ENCODE measurements around the gene APLP2.
"Not testable (repeated sequence)": the region's sequence is repeated elsewhere in the genome, so short reads cannot be mapped to it uniquely, and the experiment has no call there.

The APLP2 gene

GRCh38 chr11:130088919-130089673, 19.4 kb downstream of the APLP2 start:
- TF ChIP-seq CTCF (IDR thresholded peaks at IDR 0.05; ENCODE audit: insufficient read depth, missing control alignments), result no peak
- FAIRE-seq, result no peak
- no peak for DNase-seq (ENCODE audit: insufficient read length, low spot score)

GRCh38 chr11:130089674-130090073, 20.0 kb downstream of the APLP2 start:
- no peak for TF ChIP-seq CTCF (IDR thresholded peaks at IDR 0.05; ENCODE audit: insufficient read depth, missing control alignments)
- FAIRE-seq, result no peak
- no peak for DNase-seq (ENCODE audit: insufficient read length, low spot score)

- not testable (repeated sequence) for DNase-seq (ENCODE audit: insufficient read length, low spot score); FAIRE-seq
Measured at GRCh38 chr11:130090517-130090916, 20.8 kb downstream of the APLP2 start.

- DNase-seq (ENCODE audit: insufficient read length, low spot score); FAIRE-seq: not testable (repeated sequence)
Measured at GRCh38 chr11:130091169-130091568, 21.5 kb downstream of the APLP2 start.

- FAIRE-seq (no peak), DNase-seq (ENCODE audit: insufficient read length, low spot score) (no peak)
- TF ChIP-seq CTCF (IDR thresholded peaks at IDR 0.05; ENCODE audit: insufficient read depth, missing control alignments), result no peak
Measured at GRCh38 chr11:130092661-130093060, 23.0 kb downstream of the APLP2 start.

- no peak for TF ChIP-seq CTCF (IDR thresholded peaks at IDR 0.05; ENCODE audit: insufficient read depth, missing control alignments)
- no peak for DNase-seq (ENCODE audit: insufficient read length, low spot score)
- no peak for FAIRE-seq
Measured at GRCh38 chr11:130094614-130095013, 24.9 kb downstream of the APLP2 start.

GRCh38 chr11:130095326-130095725, 25.6 kb downstream of the APLP2 start:
- FAIRE-seq, result no peak
- no peak for DNase-seq (ENCODE audit: insufficient read length, low spot score)
- TF ChIP-seq CTCF (IDR thresholded peaks at IDR 0.05; ENCODE audit: insufficient read depth, missing control alignments), result no peak

- FAIRE-seq, result no peak
Measured at GRCh38 chr11:130096042-130096441, 26.3 kb downstream of the APLP2 start.

More at GRCh38 chr11:130096042-130096441, 26.3 kb downstream of the APLP2 start:
- no peak for TF ChIP-seq CTCF (IDR thresholded peaks at IDR 0.05; ENCODE audit: insufficient read depth, missing control alignments)
- DNase-seq (ENCODE audit: insufficient read length, low spot score), result no peak

Measured in D721Med (cell line).